SK-N-SH (cell line): ENCODE data around the gene CD19. TPM values are rescaled to one million over a fixed set of nuclear protein-coding genes. Genes with fewer than 3 reads are reported as not detected.

Source experiments
- CTCF ChIA-PET: fragments of 300-600, 350-600 bp; formaldehyde crosslinking; extraction: SDS; loops from one replicate; lab custom pipeline; 2021; lab: Yijun Ruan, JAX
- POLR2A ChIA-PET: fragments of 350-600 bp; sonication (Branson Sonifier 250); formaldehyde crosslinking; extraction: SDS; loops from one replicate; lab custom pipeline; 2020; ENCODE audit warnings: antibody characterized with exemption, inconsistent platforms; lab: Yijun Ruan, JAX
- DNase-seq: peaks from one replicate; pipeline ENCODE4 v3.0.0; 2012
- H2AFZ ChIP-seq: fragments of 200-600 bp; sonication (generic); 2 replicates; pipeline ENCODE4 v1.8.1; 2016; ENCODE audit warnings: antibody characterized with exemption, mild to moderate bottlenecking, low read depth
- H3F3A ChIP-seq: fragments of 200-600 bp; sonication (generic); replicated peaks from 2 replicates; pipeline ENCODE3; 2016; ENCODE audit warnings: antibody characterized with exemption, mild to moderate bottlenecking; ENCODE audit not compliant: insufficient read depth
- H3K27ac ChIP-seq, 2 experiments: fragments of 200-500 bp in 1 of 2; fragments of 200-600 bp in 1 of 2; sonication (Bioruptor generic) in 1 of 2; sonication (generic), shearing (Covaris generic) in 1 of 2; 2 replicates each; pipeline versions ENCODE4 v1.5.1 to v1.6.1; 2014 to 2016; ENCODE audit warnings: low read depth in 2 of 2, inconsistent platforms in 1 of 2, low read length in 1 of 2, mild to moderate bottlenecking in 1 of 2, mixed read lengths in 1 of 2
- H3K27me3 ChIP-seq: fragments of 200-600 bp; sonication (generic), shearing (Covaris generic); 2 replicates; pipeline ENCODE4 v1.6.1; 2016; ENCODE audit warnings: mixed run types; ENCODE audit not compliant: insufficient read depth
- H3K36me3 ChIP-seq, 2 experiments: fragments of 200-500 bp in 1 of 2; fragments of 200-600 bp in 1 of 2; sonication (Bioruptor generic) in 1 of 2; sonication (generic) in 1 of 2; replicated peaks in 1 of 2; 2 replicates each; pipeline versions ENCODE3 to v1.5.1; 2014 to 2016; ENCODE audit warnings: low read length in 1 of 2, mild to moderate bottlenecking in 1 of 2; ENCODE audit not compliant: insufficient read depth in 2 of 2, control insufficient read depth in 1 of 2
- H3K4me1 ChIP-seq, 2 experiments: fragments of 200-500 bp in 1 of 2; fragments of 200-600 bp in 1 of 2; sonication (Bioruptor generic) in 1 of 2; sonication (generic), shearing (Covaris generic) in 1 of 2; 2 replicates each; pipeline versions ENCODE4 v1.5.1 to v1.6.1; 2014 to 2016; ENCODE audit warnings: low read depth in 1 of 2, low read length in 1 of 2, mixed run types in 1 of 2; ENCODE audit not compliant: insufficient read depth in 2 of 2, control insufficient read depth in 1 of 2
- H3K4me2 ChIP-seq: fragments of 200-600 bp; sonication (generic), shearing (Covaris generic); 2 replicates; pipeline ENCODE4 v1.6.1; 2017; ENCODE audit warnings: mixed run types
- H3K4me3 ChIP-seq, 2 experiments: fragments of 200-500 bp in 1 of 2; fragments of 200-600 bp in 1 of 2; sonication (Bioruptor generic) in 1 of 2; sonication (generic), shearing (Covaris generic) in 1 of 2; 2 replicates each; pipeline versions ENCODE4 v1.5.1 to v1.8.1; 2014 to 2016; ENCODE audit warnings: low read depth in 2 of 2, inconsistent platforms in 1 of 2, low read length in 1 of 2, mild to moderate bottlenecking in 1 of 2, mixed read lengths in 1 of 2, moderate library complexity in 1 of 2
- H3K79me2 ChIP-seq: fragments of 200-600 bp; sonication (generic); 2 replicates; pipeline ENCODE4 v1.8.1; 2017; ENCODE audit warnings: mild to moderate bottlenecking; ENCODE audit not compliant: insufficient read depth
- H3K9ac ChIP-seq: fragments of 200-600 bp; sonication (generic); 2 replicates; pipeline ENCODE4 v1.6.1; 2017; ENCODE audit warnings: mixed run types
- H3K9me2 ChIP-seq: fragments of 200-600 bp; sonication (generic); 2 replicates; pipeline ENCODE4 v1.6.1; 2017; ENCODE audit warnings: mixed run types
- H3K9me3 ChIP-seq: fragments of 200-600 bp; sonication (generic); 2 replicates; pipeline ENCODE4 v1.6.1; 2017; ENCODE audit warnings: mixed run types, mild to moderate bottlenecking, moderate library complexity
- H4K20me1 ChIP-seq: fragments of 200-600 bp; sonication (generic); 2 replicates; pipeline ENCODE4 v1.6.1; 2017; ENCODE audit warnings: mild to moderate bottlenecking, mixed run types; ENCODE audit not compliant: insufficient read depth
- CHD2 ChIP-seq: fragments of 150-350 bp; IDR thresholded peaks from 2 replicates; pipeline ENCODE4 v1.6.1; 2018; ENCODE audit warnings: low read length; ENCODE audit not compliant: partially characterized antibody
- ELF1 ChIP-seq: IDR thresholded peaks from 2 replicates; pipeline ENCODE4 v1.4.0; 2012
- EP300 ChIP-seq, 2 experiments: IDR thresholded peaks; 2 replicates each; pipeline versions ENCODE4 v1.4.0 to v1.6.1; 2012; ENCODE audit warnings: borderline replicate concordance in 1 of 2, low read depth in 1 of 2, low read length in 1 of 2
- EZH2phosphoT487 ChIP-seq: fragments of 200-600 bp; sonication (generic); IDR thresholded peaks from 2 replicates; pipeline ENCODE4 v1.6.1; 2017; ENCODE audit warnings: low read depth, mixed run types, mild to moderate bottlenecking, antibody characterized with exemption, moderate library complexity, borderline replicate concordance
- FOSL2 ChIP-seq: IDR thresholded peaks from 2 replicates; pipeline ENCODE4 v1.4.0; 2012; ENCODE audit warnings: low read depth, mild to moderate bottlenecking, moderate library complexity, borderline replicate concordance
- FOXJ3 ChIP-seq: sonication (generic); formaldehyde crosslinking; IDR thresholded peaks from 2 replicates; pipeline ENCODE4 v1.5.1; 2020; ENCODE audit warnings: mild to moderate bottlenecking, missing genetic modification reagents
- FOXM1 ChIP-seq: IDR thresholded peaks from 2 replicates; pipeline ENCODE4 v1.4.0; 2012; ENCODE audit warnings: low read depth, mild to moderate bottlenecking
- GABPA ChIP-seq: IDR thresholded peaks from 2 replicates; pipeline ENCODE4 v1.4.0; 2012; ENCODE audit warnings: low read depth, mild to moderate bottlenecking
- MEF2A ChIP-seq: IDR thresholded peaks from 2 replicates; pipeline ENCODE4 v1.4.0; 2012; ENCODE audit warnings: low read depth, borderline replicate concordance
- MXI1 ChIP-seq: IDR thresholded peaks from 2 replicates; pipeline ENCODE4 v1.6.1; 2012; ENCODE audit warnings: mild to moderate bottlenecking, low read depth, low read length, improper control_type of control experiment
- NRF1 ChIP-seq: IDR thresholded peaks from 2 replicates; pipeline ENCODE4 v1.6.1; 2012; ENCODE audit warnings: low read depth, mild to moderate bottlenecking, low read length
- RAD21 ChIP-seq: IDR thresholded peaks from 2 replicates; pipeline ENCODE4 v1.6.1; 2012; ENCODE audit warnings: mild to moderate bottlenecking, low read length
- TEAD4 ChIP-seq: IDR thresholded peaks from 2 replicates; pipeline ENCODE4 v1.4.0; 2012; ENCODE audit warnings: mild to moderate bottlenecking, borderline replicate concordance; ENCODE audit not compliant: insufficient read depth
- YY1 ChIP-seq: IDR thresholded peaks from 2 replicates; pipeline ENCODE4 v1.4.0; 2012; ENCODE audit warnings: low read depth, mild to moderate bottlenecking
- WGBS: methylation state at CpG from one replicate; pipeline ENCODE4 v1.1.6; 2017; ENCODE audit warnings: low lambda C conversion rate; 5-methylcytosine and 5-hydroxymethylcytosine counted together
- polyA plus RNA-seq, 3 experiments: library from polyadenylated mRNA; depleted of rRNA; stranded (reverse); fragments of >200 nt; gene quantifications; 2 replicates each; pipeline ENCODE4 v1.2.3, GENCODE V29; 2012
- TF ChIP-seq, protein P1 (sequence below): IDR thresholded peaks from 2 replicates; pipeline ENCODE4 v1.4.0; 2012; ENCODE audit warnings: low read depth

The CD19 gene
- polyA plus RNA-seq, 1 of the 3 experiments (the other 2 are of a cell fraction) = not detected

GRCh38 chr16:28982418-28982817 lies 50.6 kb downstream of the CD19 start:
- no peak for DNase-seq
- Histone ChIP-seq H3K27me3 (no peaks in the 10 kb centered on the region), H3K4me2 (no peak overlapping the region), H3K9me2 (no peaks in the 10 kb centered on the region), H3K79me2 (peaks cover under 1% of the 10 kb centered on the region; the same call in 1 of the 2 replicates), H3K9me3 (no peaks in the 10 kb centered on the region), H3K4me3 (no peak overlapping the region), H4K20me1 (no peaks in the 10 kb centered on the region), H2AFZ (no peak overlapping the region), H3K27ac (no peak overlapping the region), H3K9ac (no peak overlapping the region), H3K36me3 (peaks cover 16 to 22% of the 10 kb centered on the region in 2 experiments), H3K4me1 (no peaks in the 10 kb centered on the region), H3F3A (no peaks in the 10 kb centered on the region)
- TF ChIP-seq MXI1 (no peak), RAD21 (no peak), CHD2 (no peak), MEF2A (no peak), NRF1 (no peak), FOSL2 (no peak), EP300 (IDR thresholded peaks at IDR 0.05; ENCODE audit: borderline replicate concordance in 1 of 2, low read depth in 1 of 2, low read length in 1 of 2) (no peak), GABPA (no peak), FOXM1 (no peak), YY1 (no peak), FOXJ3 (CRISPR knock-in tag) (no peak), TEAD4 (no peak), ELF1 (no peak), EZH2phosphoT487 (no peak)
- WGBS = 96% methylated on average over 4 of the region's 10 CpGs
- ChIA-PET POLR2A (no interaction called here), CTCF (interaction anchor here (0.9 to 1.0 kb wide), 2 partner anchors 21 to 37 kb away, joined by 3 to 4 read pairs; no protein-coding TSS in a partner anchor)

GRCh38 chr16:28982949-28983348 lies 51.2 kb downstream of the CD19 start:
- 94% methylated on average over 7 of the region's 11 CpGs for WGBS
- CTCF ChIA-PET = interaction anchor here (0.9 to 1.0 kb wide), 2 partner anchors 20 to 38 kb away, joined by 3 to 4 read pairs; no protein-coding TSS in a partner anchor
- H2AFZ ChIP-seq = no peak overlapping the region

More at GRCh38 chr16:28982949-28983348, 51.2 kb downstream of the CD19 start:
- Histone ChIP-seq H3K79me2 (no peaks in the 10 kb centered on the region), H3K9me2 (no peaks in the 10 kb centered on the region), H3K4me2 (no peak overlapping the region), H3K36me3 (peaks cover 16 to 25% of the 10 kb centered on the region in 2 experiments), H4K20me1 (no peaks in the 10 kb centered on the region), H3K9me3 (no peaks in the 10 kb centered on the region), H3F3A (no peaks in the 10 kb centered on the region), H3K4me3 (no peak overlapping the region), H3K27ac (no peak overlapping the region), H3K9ac (no peak overlapping the region), H3K27me3 (no peaks in the 10 kb centered on the region), H3K4me1 (no peaks in the 10 kb centered on the region)
- DNase-seq = no peak
- TF ChIP-seq, protein P1, sequence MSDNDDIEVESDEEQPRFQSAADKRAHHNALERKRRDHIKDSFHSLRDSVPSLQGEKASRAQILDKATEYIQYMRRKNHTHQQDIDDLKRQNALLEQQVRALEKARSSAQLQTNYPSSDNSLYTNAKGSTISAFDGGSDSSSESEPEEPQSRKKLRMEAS = no peak
- POLR2A ChIA-PET = no interaction called here
